HG02938 (cell line): ENCODE data around the gene CCDC144A.
"Not testable (repeated sequence)": the region's sequence is repeated elsewhere in the genome, so short reads cannot be mapped to it uniquely, and the experiment has no call there.

ENCODE experiments used
- ATAC-seq: cut with Tn5 transposase; IDR thresholded peaks from one replicate; pipeline ENCODE4 v1.9.1; 2021; ENCODE audit warnings: mild to moderate bottlenecking, moderate library complexity; ENCODE audit not compliant: unreplicated experiment

CCDC144A gene

GRCh38 chr17:16751924-16752287, 61.9 kb downstream of the CCDC144A start:
- not testable (repeated sequence) for ATAC-seq

- ATAC-seq, result not testable (repeated sequence)
These were observed 67.5 kb downstream of the CCDC144A start for GRCh38 chr17:16757520-16757919.

GRCh38 chr17:16758177-16758576, 68.1 kb downstream of the CCDC144A start:
- not testable (repeated sequence) for ATAC-seq

- not testable (repeated sequence) for ATAC-seq
These were observed 78.5 kb downstream of the CCDC144A start for GRCh38 chr17:16768290-16769175.

- not testable (repeated sequence) for ATAC-seq
These were observed 82.5 kb downstream of the CCDC144A start for GRCh38 chr17:16772394-16773145.

GRCh38 chr17:16773146-16773522, 83.1 kb downstream of the CCDC144A start:
- not testable (repeated sequence) for ATAC-seq

- ATAC-seq, result not testable (repeated sequence)
These were observed 97.8 kb downstream of the CCDC144A start for GRCh38 chr17:16787851-16788250.

GRCh38 chr17:16788889-16789536, 99.0 kb downstream of the CCDC144A start:
- not testable (repeated sequence) for ATAC-seq

- ATAC-seq, result not testable (repeated sequence)
These were observed 99.6 kb downstream of the CCDC144A start for GRCh38 chr17:16789622-16790021.

GRCh38 chr17:16790313-16790871, 100.4 kb downstream of the CCDC144A start:
- ATAC-seq, result not testable (repeated sequence)

- not testable (repeated sequence) for ATAC-seq
These were observed 104.2 kb downstream of the CCDC144A start for GRCh38 chr17:16794215-16794614.

- ATAC-seq, result not testable (repeated sequence)
These were observed 105.9 kb downstream of the CCDC144A start for GRCh38 chr17:16795894-16796293.

- ATAC-seq, result not testable (repeated sequence)
These were observed 114.8 kb downstream of the CCDC144A start for GRCh38 chr17:16804851-16805250.

GRCh38 chr17:16806599-16806998, 116.6 kb downstream of the CCDC144A start:
- ATAC-seq, result not testable (repeated sequence)

GRCh38 chr17:16807620-16808019, 117.6 kb downstream of the CCDC144A start:
- ATAC-seq, result not testable (repeated sequence)

GRCh38 chr17:16810236-16810635, 120.2 kb downstream of the CCDC144A start:
- not testable (repeated sequence) for ATAC-seq

- not testable (repeated sequence) for ATAC-seq
These were observed 122.1 kb downstream of the CCDC144A start for GRCh38 chr17:16812126-16812525.

- no peak for ATAC-seq
These were observed 124.4 kb downstream of the CCDC144A start for GRCh38 chr17:16814439-16814838.

GRCh38 chr17:16817201-16817600, 127.2 kb downstream of the CCDC144A start:
- no peak for ATAC-seq

GRCh38 chr17:16817940-16818339, 127.9 kb downstream of the CCDC144A start:
- ATAC-seq, result not testable (repeated sequence)

- no peak for ATAC-seq
These were observed 128.3 kb downstream of the CCDC144A start for GRCh38 chr17:16818340-16818739.
